DND-41 (cell line): ENCODE results near the gene HSPA12A.

Experiments
- ATAC-seq: fragments of 200-7000 bp; cut with Tn5 transposase; 3 replicates; pipeline ENCODE4 v1.9.1; 2021; ENCODE audit warnings: low read depth; ENCODE audit not compliant: insufficient read depth
- DNase-seq: peaks from one replicate; pipeline ENCODE4 v3.0.0-alpha.2; 2020
- H2AFZ ChIP-seq: 2 replicates; pipeline ENCODE4 v1.6.0; 2012; ENCODE audit warnings: low read depth, low read length
- H3K27ac ChIP-seq: 2 replicates; pipeline ENCODE4 v1.5.1; 2012; ENCODE audit warnings: low read length, inconsistent platforms
- H3K27me3 ChIP-seq: fragments of 200-600 bp; sonication (generic); 2 replicates; pipeline ENCODE4 v1.6.0; 2012; ENCODE audit warnings: low read length, mild to moderate bottlenecking, inconsistent platforms; ENCODE audit not compliant: insufficient read depth, poor library complexity
- H3K36me3 ChIP-seq: 2 replicates; pipeline ENCODE4 v1.5.1; 2012; ENCODE audit warnings: low read length, inconsistent platforms; ENCODE audit not compliant: insufficient read depth
- H3K4me1 ChIP-seq: 2 replicates; pipeline ENCODE4 v1.5.1; 2012; ENCODE audit warnings: mild to moderate bottlenecking, low read length; ENCODE audit not compliant: insufficient read depth
- H3K4me2 ChIP-seq: 2 replicates; pipeline ENCODE4 v1.6.0; 2012; ENCODE audit warnings: mild to moderate bottlenecking, moderate library complexity, low read length, inconsistent platforms; ENCODE audit not compliant: insufficient read depth
- H3K4me3 ChIP-seq, 2 experiments: fragments of 200-600 bp in 1 of 2; shearing (Covaris generic) in 1 of 2; 2 replicates each; pipeline ENCODE4 v1.5.1; 2012 to 2016; ENCODE audit warnings: inconsistent platforms in 2 of 2, low read length in 2 of 2, mild to moderate bottlenecking in 2 of 2, low read depth in 1 of 2, moderate library complexity in 1 of 2
- H3K79me2 ChIP-seq: 2 replicates; pipeline ENCODE4 v1.6.0; 2012; ENCODE audit warnings: low read length, inconsistent platforms; ENCODE audit not compliant: insufficient read depth
- H3K9ac ChIP-seq: 2 replicates; pipeline ENCODE4 v1.6.0; 2012; ENCODE audit warnings: low read depth, mild to moderate bottlenecking, inconsistent platforms, low read length, moderate library complexity
- H3K9me3 ChIP-seq: 2 replicates; pipeline ENCODE4 v1.5.1; 2012; ENCODE audit warnings: low read length, moderate library complexity, mild to moderate bottlenecking, inconsistent platforms; ENCODE audit not compliant: insufficient read depth, severe bottlenecking
- H4K20me1 ChIP-seq: 2 replicates; pipeline ENCODE4 v1.6.0; 2012; ENCODE audit warnings: low read length; ENCODE audit not compliant: insufficient read depth
- EZH2 ChIP-seq: IDR thresholded peaks from 3 replicates; pipeline ENCODE4 v1.6.1; 2012; ENCODE audit warnings: borderline replicate concordance, low read depth, mild to moderate bottlenecking, moderate library complexity, low read length, inconsistent platforms; ENCODE audit not compliant: severe bottlenecking
- TF ChIP-seq, protein P1 (sequence below): IDR thresholded peaks from 2 replicates; pipeline ENCODE4 v1.5.1; 2012; ENCODE audit warnings: borderline replicate concordance, low read length, moderate library complexity, mild to moderate bottlenecking; ENCODE audit not compliant: poor library complexity, severe bottlenecking; ENCODE audit errors: extremely low read depth

The HSPA12A gene

DNA sequence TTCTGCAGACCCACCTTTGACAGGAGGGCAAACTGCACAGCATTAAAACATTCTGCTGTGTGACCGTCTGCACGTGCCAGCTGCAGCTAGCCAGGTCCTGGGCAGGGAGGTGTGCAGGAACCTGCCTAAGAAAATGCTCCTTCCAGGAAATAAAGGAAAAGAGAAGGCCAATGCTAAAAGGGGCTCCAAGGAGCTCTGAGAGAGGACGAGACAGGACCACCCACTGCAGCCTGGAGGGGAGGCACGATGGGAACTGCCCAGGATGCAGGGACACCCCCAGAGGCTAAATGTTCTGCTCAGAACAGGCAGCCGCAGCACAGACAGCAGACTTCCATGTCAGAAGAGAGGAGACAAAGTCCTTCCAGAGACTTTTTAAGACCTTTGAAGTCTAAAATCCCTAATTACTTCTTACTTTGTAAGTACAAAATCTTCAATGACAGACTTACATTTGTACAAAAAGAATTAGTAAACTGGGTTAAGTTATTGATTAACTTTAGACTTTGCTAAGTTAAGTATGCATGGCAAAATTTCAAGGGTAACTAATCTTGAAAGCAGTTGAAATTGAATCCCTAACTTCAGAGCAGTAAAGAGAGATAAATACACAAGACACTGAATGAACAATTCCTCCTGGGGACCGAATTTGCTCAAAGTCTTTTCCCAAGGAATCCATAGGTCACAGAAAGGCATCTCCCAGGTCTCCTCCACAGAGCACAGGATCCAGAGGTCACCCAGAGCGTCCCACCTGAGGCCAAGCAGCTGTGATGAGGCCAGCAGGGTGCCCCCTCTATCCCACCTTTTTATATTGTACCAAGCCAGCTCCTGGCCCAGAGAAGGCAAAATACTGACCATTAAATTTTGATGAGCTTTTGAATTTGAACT, 21.5 kb downstream of the HSPA12A start:
- Histone ChIP-seq H3K9ac (no peak overlapping the region), H3K4me2 (no peak overlapping the region), H3K27ac (no peak overlapping the region), H3K79me2 (no peaks in the 10 kb centered on the region), H2AFZ (no peak overlapping the region), H3K27me3 (peaks cover 31% of the 10 kb centered on the region), H3K9me3 (no peaks in the 10 kb centered on the region), H3K4me1 (peaks cover 15% of the 10 kb centered on the region), H3K36me3 (no peaks in the 10 kb centered on the region), H3K4me3 (no peak overlapping the region), H4K20me1 (peaks cover 21% of the 10 kb centered on the region)
- DNase-seq (no peak), ATAC-seq (no peak)
- TF ChIP-seq EZH2: no peak
- TF ChIP-seq, protein P1, sequence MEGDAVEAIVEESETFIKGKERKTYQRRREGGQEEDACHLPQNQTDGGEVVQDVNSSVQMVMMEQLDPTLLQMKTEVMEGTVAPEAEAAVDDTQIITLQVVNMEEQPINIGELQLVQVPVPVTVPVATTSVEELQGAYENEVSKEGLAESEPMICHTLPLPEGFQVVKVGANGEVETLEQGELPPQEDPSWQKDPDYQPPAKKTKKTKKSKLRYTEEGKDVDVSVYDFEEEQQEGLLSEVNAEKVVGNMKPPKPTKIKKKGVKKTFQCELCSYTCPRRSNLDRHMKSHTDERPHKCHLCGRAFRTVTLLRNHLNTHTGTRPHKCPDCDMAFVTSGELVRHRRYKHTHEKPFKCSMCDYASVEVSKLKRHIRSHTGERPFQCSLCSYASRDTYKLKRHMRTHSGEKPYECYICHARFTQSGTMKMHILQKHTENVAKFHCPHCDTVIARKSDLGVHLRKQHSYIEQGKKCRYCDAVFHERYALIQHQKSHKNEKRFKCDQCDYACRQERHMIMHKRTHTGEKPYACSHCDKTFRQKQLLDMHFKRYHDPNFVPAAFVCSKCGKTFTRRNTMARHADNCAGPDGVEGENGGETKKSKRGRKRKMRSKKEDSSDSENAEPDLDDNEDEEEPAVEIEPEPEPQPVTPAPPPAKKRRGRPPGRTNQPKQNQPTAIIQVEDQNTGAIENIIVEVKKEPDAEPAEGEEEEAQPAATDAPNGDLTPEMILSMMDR: no peak

DNA sequence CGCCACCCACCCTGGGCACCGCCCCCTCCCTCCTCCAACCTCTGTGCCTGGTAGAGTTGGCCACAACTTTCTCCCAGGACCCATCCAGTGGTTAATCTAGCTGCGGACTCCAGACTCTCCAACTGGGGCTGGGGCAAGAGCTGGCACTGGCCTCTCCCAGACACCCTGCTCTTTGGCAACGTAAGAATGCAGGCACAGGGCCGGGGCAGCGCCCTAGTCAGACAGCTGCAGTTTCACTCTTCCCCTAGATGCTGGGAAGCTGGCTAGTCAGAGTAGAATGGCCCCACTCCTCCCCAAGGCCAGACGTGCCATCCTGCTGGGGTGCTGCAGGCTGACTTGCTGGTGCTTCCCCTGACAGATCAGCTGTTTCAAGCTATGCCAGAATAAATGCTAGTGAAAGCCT, 22.1 kb downstream of the HSPA12A start:
- ATAC-seq: no peak
- Histone ChIP-seq H4K20me1 (peaks cover 21% of the 10 kb centered on the region), H2AFZ (no peak overlapping the region), H3K9ac (no peak overlapping the region), H3K4me2 (no peak overlapping the region), H3K27me3 (peaks cover 31% of the 10 kb centered on the region), H3K9me3 (no peaks in the 10 kb centered on the region), H3K4me3 (no peak overlapping the region), H3K4me1 (peaks cover 15% of the 10 kb centered on the region), H3K27ac (no peak overlapping the region), H3K79me2 (no peaks in the 10 kb centered on the region), H3K36me3 (no peaks in the 10 kb centered on the region)
- no peak for DNase-seq
- TF ChIP-seq, protein P1: no peak
- no peak for TF ChIP-seq EZH2

DNA sequence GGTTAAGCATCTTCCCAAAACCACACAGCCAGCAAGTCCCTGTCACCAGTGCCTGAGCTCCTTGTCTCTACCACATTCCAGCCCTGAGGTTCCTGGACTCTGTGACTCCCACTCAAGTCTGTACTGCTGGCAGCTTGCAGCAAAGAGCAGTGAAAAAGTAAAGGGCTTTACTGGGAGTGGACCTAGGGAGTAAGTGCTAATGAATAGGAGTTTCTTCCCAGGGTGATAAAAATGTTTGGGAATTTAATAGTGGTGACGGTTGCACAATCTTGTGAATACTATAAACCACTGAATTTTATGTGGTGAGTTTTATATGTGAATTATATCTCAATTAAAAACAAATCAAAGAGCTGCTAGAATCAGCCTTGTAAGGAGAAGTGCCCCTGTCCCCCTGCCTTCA, 22.6 kb downstream of the HSPA12A start:
- Histone ChIP-seq H3K27ac (no peak overlapping the region), H3K36me3 (no peaks in the 10 kb centered on the region), H3K4me2 (no peak overlapping the region), H3K4me3 (no peak overlapping the region), H3K9me3 (no peaks in the 10 kb centered on the region), H2AFZ (no peak overlapping the region), H3K4me1 (peaks cover 13% of the 10 kb centered on the region), H4K20me1 (peaks cover 21% of the 10 kb centered on the region), H3K27me3 (peaks cover 31% of the 10 kb centered on the region), H3K79me2 (no peaks in the 10 kb centered on the region), H3K9ac (no peak overlapping the region)
- TF ChIP-seq, protein P1: no peak
- TF ChIP-seq EZH2: no peak
- ATAC-seq (no peak), DNase-seq (no peak)
